T follicular helper cell (primary cell): ENCODE data around the gene OBP2A.

ENCODE experiments used
- DNase-seq: peaks from one replicate; pipeline ENCODE4 v3.0.0-alpha.2; 2020; ENCODE audit warnings: low read depth

Gene OBP2A

GRCh38 chr9:135551456-135551855 lies 5.5 kb downstream of the OBP2A start:
- no peak for DNase-seq

- no peak for DNase-seq
These were observed 6.2 kb downstream of the OBP2A start for GRCh38 chr9:135552021-135552697.

- no peak for DNase-seq
These were observed 6.8 kb downstream of the OBP2A start for GRCh38 chr9:135552698-135553171.

- no peak for DNase-seq
These were observed 8.8 kb downstream of the OBP2A start for GRCh38 chr9:135554718-135555117.

GRCh38 chr9:135555203-135555602 lies 9.3 kb downstream of the OBP2A start:
- no peak for DNase-seq

- DNase-seq: no peak
These were observed 10.0 kb downstream of the OBP2A start for GRCh38 chr9:135555910-135556309.

GRCh38 chr9:135559606-135560005 lies 13.7 kb downstream of the OBP2A start:
- no peak for DNase-seq

- no peak for DNase-seq
These were observed 15.7 kb downstream of the OBP2A start, which contains the start of gene PAEP for GRCh38 chr9:135561391-135562234. Gene PAEP (plus strand): TSS chr9:135561756.

- no peak for DNase-seq
These were observed 16.4 kb downstream of the OBP2A start for GRCh38 chr9:135562235-135562745.

- DNase-seq: no peak
These were observed 17.1 kb downstream of the OBP2A start for GRCh38 chr9:135563039-135563476.

- DNase-seq: no peak
These were observed 17.9 kb downstream of the OBP2A start for GRCh38 chr9:135563858-135564257.

GRCh38 chr9:135565141-135565628 lies 19.3 kb downstream of the OBP2A start:
- no peak for DNase-seq

- DNase-seq: no peak
These were observed 19.7 kb downstream of the OBP2A start for GRCh38 chr9:135565636-135566035.

GRCh38 chr9:135566552-135566951 lies 20.6 kb downstream of the OBP2A start:
- DNase-seq: no peak

GRCh38 chr9:135567311-135567710 lies 21.4 kb downstream of the OBP2A start:
- no peak for DNase-seq

GRCh38 chr9:135568026-135568425 lies 22.1 kb downstream of the OBP2A start:
- DNase-seq: no peak

- no peak for DNase-seq
These were observed 24.5 kb downstream of the OBP2A start for GRCh38 chr9:135570456-135570855.

GRCh38 chr9:135572233-135572632 lies 26.3 kb downstream of the OBP2A start:
- DNase-seq: no peak

GRCh38 chr9:135573124-135573523 lies 27.2 kb downstream of the OBP2A start:
- no peak for DNase-seq

- no peak for DNase-seq
These were observed 28.4 kb downstream of the OBP2A start for GRCh38 chr9:135574331-135574730.

GRCh38 chr9:135574943-135575342 lies 29.0 kb downstream of the OBP2A start:
- DNase-seq: no peak

- no peak for DNase-seq
These were observed 30.2 kb downstream of the OBP2A start for GRCh38 chr9:135575995-135576631.
